Measurements from ENCODE around the gene SYT17. TPM values are rescaled to one million over a fixed set of nuclear protein-coding genes. Genes with fewer than 3 reads are reported as not detected.

SYT17 gene
- total RNA-seq, 2 donors from 2014 or later = 1.8 to 1.9 TPM

DNA sequence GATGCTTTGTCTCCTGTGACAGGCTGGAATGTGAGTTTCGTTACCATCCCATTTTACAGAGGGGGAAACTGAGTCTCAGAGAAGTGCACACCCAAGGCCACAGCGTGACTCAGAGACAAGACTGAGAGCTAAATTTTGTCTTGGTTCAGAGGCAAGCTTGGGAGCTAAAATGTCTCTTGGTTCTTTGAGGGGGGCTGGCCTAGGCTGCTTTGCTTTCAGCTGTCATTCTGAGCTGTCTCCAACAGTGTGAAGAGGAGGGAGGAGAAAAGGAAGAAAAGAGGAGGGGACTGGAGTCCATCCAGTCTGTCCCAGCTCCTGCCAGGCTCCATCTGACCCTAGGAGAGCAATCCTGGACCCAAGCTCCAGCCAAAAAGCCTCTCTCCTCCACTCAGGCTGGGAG is 117.4 kb downstream of the SYT17 start, which contains the start of gene CLEC19A:
TSS of gene CLEC19A (plus strand) at position 301 of the 400 bp plus-strand sequence. CDS start 121 bp downstream, outside the sequence.
- Histone ChIP-seq H3K9me3 (no peaks in the 10 kb centered on the region), H3K27ac (no peak within 1 kb of the TSS), H3K27me3 (replicated peaks; ENCODE audit: insufficient read depth) (no peaks in the 10 kb centered on the region), H3K4me3 (no peak within 1 kb of the TSS), H3K36me3 (no peaks in the 10 kb centered on the region), H3K4me1 (ENCODE audit: control insufficient read depth in 1 of 2, low read depth in 2 of 2) (no peaks in the 10 kb centered on the region)
- TF ChIP-seq, protein P1, sequence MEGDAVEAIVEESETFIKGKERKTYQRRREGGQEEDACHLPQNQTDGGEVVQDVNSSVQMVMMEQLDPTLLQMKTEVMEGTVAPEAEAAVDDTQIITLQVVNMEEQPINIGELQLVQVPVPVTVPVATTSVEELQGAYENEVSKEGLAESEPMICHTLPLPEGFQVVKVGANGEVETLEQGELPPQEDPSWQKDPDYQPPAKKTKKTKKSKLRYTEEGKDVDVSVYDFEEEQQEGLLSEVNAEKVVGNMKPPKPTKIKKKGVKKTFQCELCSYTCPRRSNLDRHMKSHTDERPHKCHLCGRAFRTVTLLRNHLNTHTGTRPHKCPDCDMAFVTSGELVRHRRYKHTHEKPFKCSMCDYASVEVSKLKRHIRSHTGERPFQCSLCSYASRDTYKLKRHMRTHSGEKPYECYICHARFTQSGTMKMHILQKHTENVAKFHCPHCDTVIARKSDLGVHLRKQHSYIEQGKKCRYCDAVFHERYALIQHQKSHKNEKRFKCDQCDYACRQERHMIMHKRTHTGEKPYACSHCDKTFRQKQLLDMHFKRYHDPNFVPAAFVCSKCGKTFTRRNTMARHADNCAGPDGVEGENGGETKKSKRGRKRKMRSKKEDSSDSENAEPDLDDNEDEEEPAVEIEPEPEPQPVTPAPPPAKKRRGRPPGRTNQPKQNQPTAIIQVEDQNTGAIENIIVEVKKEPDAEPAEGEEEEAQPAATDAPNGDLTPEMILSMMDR (IDR thresholded peaks at IDR 0.05) = no peak
- DNase-seq (ENCODE audit: low spot score) = no peak
- ATAC-seq (ENCODE audit: insufficient number of reproducible peaks, low FRiP score, low read depth) = no peak

DNA sequence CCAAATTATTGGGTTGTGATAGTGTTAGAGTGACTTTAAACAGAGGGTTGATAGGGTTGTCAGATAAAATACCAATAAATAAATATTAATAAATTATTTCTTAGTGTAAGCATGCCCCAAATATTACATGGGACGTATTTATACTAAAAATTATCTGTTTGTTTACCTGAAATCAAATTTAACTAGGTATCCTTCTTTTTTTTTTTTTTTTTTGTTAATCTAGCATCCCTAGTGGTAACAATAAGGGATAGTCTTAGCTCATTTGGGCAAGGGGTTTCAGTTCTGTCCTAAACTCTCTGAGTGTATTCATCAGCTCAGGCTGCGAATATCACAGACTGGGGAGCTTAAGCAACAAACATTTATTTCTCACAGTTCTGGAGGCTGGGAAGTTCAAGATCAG is 118.8 kb downstream of the SYT17 start:
- H3K27ac ChIP-seq = no peak overlapping the region
- H3K9me3 ChIP-seq = no peaks in the 10 kb centered on the region
- TF ChIP-seq, protein P1 (IDR thresholded peaks at IDR 0.05) = no peak
- no peak overlapping the region for H3K4me3 ChIP-seq
- ATAC-seq (ENCODE audit: insufficient number of reproducible peaks, low FRiP score, low read depth) (no peak), DNase-seq (ENCODE audit: low spot score) (no peak)
- no peaks in the 10 kb centered on the region for H3K4me1 ChIP-seq (ENCODE audit: control insufficient read depth in 1 of 2, low read depth in 2 of 2)
- H3K27me3 ChIP-seq (replicated peaks; ENCODE audit: insufficient read depth) = no peaks in the 10 kb centered on the region
- no peaks in the 10 kb centered on the region for H3K36me3 ChIP-seq

DNA sequence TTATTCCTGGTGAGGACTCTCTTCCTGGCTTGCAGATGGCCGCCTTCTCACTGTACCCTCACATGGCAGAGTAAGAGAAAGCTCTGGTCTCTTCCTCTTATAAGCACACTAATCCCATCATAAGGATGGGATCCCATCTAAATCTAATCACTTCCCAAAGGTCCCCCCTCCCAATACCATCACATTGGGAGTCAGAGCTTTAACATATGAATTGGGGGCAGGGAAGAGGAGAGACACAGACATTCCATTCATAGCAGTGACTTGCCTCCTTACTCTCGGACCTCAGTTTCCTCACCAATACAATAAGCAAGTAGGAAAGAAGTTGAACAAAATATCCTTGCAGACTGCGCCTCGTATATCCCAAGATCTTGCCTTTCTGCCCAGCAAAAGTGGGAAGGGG is 119.2 kb downstream of the SYT17 start:
- no peak overlapping the region for H3K4me3 ChIP-seq
- no peak for DNase-seq (ENCODE audit: low spot score)
- no peaks in the 10 kb centered on the region for H3K27me3 ChIP-seq (replicated peaks; ENCODE audit: insufficient read depth)
- no peak overlapping the region for H3K27ac ChIP-seq
- H3K36me3 ChIP-seq = no peaks in the 10 kb centered on the region
- no peaks in the 10 kb centered on the region for H3K4me1 ChIP-seq (ENCODE audit: control insufficient read depth in 1 of 2, low read depth in 2 of 2)
- ATAC-seq (ENCODE audit: insufficient number of reproducible peaks, low FRiP score, low read depth) = no peak
- TF ChIP-seq, protein P1 (IDR thresholded peaks at IDR 0.05) = no peak
- no peaks in the 10 kb centered on the region for H3K9me3 ChIP-seq

DNA sequence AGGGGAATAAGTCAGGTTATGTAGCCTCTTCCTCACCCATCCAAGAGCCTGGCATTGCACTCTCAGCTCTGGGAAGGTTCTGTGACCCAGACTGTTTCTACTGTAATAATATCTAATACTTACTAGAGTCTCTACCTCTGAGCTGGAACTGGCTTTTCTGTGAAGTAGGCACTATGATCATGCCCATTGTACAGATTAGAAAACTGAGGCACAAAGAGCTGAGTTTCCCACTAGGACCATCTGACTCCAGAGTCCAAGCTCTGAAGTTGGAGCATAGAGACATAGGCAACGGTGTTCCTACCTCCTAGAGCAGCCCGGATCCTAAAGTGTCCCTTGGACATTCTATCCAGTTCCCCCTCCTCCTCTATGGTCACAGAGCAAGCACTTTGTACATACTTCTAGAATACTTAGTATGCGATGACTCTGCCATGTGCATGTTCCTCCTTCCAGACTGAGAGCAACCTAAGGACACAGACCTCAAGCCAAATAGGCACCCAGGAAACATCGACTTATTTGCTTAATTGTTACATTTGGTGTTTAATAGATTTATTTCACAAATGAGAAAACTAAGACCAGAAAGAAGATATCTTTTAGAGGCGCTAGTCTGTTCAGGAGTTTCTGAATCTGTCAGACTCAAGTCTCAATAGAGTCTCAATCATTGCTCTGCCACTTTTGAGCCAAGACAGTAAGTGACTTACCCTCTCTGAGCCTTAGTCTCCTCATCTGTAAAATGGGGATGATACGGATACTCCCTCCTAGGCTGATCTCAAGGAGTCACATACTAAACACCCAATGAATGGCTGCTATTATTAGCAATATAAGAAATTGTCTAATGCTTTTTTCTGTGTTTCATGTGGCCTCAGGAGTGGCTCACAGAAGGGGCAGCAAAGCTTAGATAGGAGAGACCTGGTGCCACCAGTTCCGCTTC is 121.1 kb downstream of the SYT17 start:
- Histone ChIP-seq H3K27me3 (replicated peaks; ENCODE audit: insufficient read depth) (no peaks in the 10 kb centered on the region), H3K9me3 (no peaks in the 10 kb centered on the region), H3K27ac (no peak overlapping the region), H3K36me3 (no peaks in the 10 kb centered on the region), H3K4me1 (ENCODE audit: control insufficient read depth in 1 of 2, low read depth in 2 of 2) (no peaks in the 10 kb centered on the region), H3K4me3 (no peak overlapping the region)
- ATAC-seq (ENCODE audit: insufficient number of reproducible peaks, low FRiP score, low read depth) (no peak), DNase-seq (ENCODE audit: low spot score) (no peak)
- TF ChIP-seq, protein P1 (IDR thresholded peaks at IDR 0.05) = no peak

DNA sequence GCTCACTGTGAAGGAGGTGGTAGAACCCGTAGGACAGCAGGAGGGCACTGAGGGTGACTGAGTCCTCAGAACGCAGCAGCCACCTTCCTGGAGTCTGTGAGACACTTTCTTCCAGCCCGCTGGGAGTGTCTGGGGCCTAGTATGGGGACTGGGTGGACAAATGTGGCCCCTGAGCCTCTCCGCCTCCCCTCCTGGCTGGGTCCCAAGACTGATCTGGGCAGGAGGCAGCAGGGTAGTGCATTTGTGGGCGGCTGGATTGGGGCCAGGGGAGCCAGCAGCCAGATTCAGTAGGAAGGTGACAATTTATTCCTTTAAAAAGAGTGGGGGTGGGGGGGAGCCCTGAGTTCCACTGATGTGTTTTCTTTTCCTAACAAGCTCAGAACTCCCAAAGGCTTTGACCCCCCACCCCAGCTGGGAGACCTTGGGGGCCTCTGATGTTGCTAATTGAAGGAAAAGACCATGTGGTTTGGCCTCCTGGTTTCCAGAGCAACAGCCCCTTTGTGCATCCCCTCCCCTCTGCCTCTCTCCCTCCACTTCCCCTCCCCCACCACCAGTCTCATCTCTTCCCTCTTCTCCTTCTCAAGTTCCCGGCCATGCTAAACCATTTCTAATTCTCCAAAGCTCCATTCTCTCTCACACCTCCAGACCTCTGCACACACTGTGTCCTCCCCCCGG is 121.9 kb downstream of the SYT17 start:
- no peaks in the 10 kb centered on the region for H3K4me1 ChIP-seq (ENCODE audit: control insufficient read depth in 1 of 2, low read depth in 2 of 2)
- no peaks in the 10 kb centered on the region for H3K36me3 ChIP-seq
- no peak overlapping the region for H3K4me3 ChIP-seq
- H3K27ac ChIP-seq = no peak overlapping the region
- ATAC-seq (ENCODE audit: insufficient number of reproducible peaks, low FRiP score, low read depth) (no peak), DNase-seq (ENCODE audit: low spot score) (no peak)
- no peaks in the 10 kb centered on the region for H3K9me3 ChIP-seq
- TF ChIP-seq, protein P1 (IDR thresholded peaks at IDR 0.05) = no peak
- no peaks in the 10 kb centered on the region for H3K27me3 ChIP-seq (replicated peaks; ENCODE audit: insufficient read depth)

All from thoracic aorta (tissue), 2 donors.